HG03280 (cell line): Measurements from ENCODE around the gene MALAT1.
A peak's percentile ranks its signal among the peaks of the same experiment; 100 is the strongest.
"Not testable (repeated sequence)": the region's sequence is repeated elsewhere in the genome, so short reads cannot be mapped to it uniquely, and the experiment has no call there.

Experiments used
- ATAC-seq: cut with Tn5 transposase; IDR thresholded peaks from one replicate; pipeline ENCODE4 v1.9.1; 2021; ENCODE audit warnings: mild to moderate bottlenecking, moderate library complexity; ENCODE audit not compliant: unreplicated experiment

MALAT1 gene

GRCh38 chr11:65497141-65498041 lies 1.5 kb upstream of the MALAT1 start:
- peak; percentile 70 for ATAC-seq

DNA sequence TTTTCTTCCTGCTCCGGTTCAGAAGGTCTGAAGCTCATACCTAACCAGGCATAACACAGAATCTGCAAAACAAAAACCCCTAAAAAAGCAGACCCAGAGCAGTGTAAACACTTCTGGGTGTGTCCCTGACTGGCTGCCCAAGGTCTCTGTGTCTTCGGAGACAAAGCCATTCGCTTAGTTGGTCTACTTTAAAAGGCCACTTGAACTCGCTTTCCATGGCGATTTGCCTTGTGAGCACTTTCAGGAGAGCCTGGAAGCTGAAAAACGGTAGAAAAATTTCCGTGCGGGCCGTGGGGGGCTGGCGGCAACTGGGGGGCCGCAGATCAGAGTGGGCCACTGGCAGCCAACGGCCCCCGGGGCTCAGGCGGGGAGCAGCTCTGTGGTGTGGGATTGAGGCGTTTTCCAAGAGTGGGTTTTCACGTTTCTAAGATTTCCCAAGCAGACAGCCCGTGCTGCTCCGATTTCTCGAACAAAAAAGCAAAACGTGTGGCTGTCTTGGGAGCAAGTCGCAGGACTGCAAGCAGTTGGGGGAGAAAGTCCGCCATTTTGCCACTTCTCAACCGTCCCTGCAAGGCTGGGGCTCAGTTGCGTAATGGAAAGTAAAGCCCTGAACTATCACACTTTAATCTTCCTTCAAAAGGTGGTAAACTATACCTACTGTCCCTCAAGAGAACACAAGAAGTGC lies 661 bp upstream of the MALAT1 start:
- no peak for ATAC-seq

DNA sequence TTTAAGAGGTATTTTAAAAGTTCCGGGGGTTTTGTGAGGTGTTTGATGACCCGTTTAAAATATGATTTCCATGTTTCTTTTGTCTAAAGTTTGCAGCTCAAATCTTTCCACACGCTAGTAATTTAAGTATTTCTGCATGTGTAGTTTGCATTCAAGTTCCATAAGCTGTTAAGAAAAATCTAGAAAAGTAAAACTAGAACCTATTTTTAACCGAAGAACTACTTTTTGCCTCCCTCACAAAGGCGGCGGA lies 193 bp upstream of the MALAT1 start:
- no peak for ATAC-seq

DNA sequence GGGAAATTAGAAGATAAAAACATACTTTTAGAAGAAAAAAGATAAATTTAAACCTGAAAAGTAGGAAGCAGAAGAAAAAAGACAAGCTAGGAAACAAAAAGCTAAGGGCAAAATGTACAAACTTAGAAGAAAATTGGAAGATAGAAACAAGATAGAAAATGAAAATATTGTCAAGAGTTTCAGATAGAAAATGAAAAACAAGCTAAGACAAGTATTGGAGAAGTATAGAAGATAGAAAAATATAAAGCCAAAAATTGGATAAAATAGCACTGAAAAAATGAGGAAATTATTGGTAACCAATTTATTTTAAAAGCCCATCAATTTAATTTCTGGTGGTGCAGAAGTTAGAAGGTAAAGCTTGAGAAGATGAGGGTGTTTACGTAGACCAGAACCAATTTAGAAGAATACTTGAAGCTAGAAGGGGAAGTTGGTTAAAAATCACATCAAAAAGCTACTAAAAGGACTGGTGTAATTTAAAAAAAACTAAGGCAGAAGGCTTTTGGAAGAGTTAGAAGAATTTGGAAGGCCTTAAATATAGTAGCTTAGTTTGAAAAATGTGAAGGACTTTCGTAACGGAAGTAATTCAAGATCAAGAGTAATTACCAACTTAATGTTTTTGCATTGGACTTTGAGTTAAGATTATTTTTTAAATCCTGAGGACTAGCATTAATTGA lies 1.0 kb downstream of the MALAT1 start:
- ATAC-seq: no peak

DNA sequence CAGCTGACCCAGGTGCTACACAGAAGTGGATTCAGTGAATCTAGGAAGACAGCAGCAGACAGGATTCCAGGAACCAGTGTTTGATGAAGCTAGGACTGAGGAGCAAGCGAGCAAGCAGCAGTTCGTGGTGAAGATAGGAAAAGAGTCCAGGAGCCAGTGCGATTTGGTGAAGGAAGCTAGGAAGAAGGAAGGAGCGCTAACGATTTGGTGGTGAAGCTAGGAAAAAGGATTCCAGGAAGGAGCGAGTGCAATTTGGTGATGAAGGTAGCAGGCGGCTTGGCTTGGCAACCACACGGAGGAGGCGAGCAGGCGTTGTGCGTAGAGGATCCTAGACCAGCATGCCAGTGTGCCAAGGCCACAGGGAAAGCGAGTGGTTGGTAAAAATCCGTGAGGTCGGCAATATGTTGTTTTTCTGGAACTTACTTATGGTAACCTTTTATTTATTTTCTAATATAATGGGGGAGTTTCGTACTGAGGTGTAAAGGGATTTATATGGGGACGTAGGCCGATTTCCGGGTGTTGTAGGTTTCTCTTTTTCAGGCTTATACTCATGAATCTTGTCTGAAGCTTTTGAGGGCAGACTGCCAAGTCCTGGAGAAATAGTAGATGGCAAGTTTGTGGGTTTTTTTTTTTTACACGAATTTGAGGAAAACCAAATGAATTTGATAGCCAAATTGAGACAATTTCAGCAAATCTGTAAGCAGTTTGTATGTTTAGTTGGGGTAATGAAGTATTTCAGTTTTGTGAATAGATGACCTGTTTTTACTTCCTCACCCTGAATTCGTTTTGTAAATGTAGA lies 1.7 kb downstream of the MALAT1 start:
- no peak for ATAC-seq

- no peak for ATAC-seq
Observed at GRCh38 chr11:65501186-65501471, 2.3 kb downstream of the MALAT1 start.

DNA sequence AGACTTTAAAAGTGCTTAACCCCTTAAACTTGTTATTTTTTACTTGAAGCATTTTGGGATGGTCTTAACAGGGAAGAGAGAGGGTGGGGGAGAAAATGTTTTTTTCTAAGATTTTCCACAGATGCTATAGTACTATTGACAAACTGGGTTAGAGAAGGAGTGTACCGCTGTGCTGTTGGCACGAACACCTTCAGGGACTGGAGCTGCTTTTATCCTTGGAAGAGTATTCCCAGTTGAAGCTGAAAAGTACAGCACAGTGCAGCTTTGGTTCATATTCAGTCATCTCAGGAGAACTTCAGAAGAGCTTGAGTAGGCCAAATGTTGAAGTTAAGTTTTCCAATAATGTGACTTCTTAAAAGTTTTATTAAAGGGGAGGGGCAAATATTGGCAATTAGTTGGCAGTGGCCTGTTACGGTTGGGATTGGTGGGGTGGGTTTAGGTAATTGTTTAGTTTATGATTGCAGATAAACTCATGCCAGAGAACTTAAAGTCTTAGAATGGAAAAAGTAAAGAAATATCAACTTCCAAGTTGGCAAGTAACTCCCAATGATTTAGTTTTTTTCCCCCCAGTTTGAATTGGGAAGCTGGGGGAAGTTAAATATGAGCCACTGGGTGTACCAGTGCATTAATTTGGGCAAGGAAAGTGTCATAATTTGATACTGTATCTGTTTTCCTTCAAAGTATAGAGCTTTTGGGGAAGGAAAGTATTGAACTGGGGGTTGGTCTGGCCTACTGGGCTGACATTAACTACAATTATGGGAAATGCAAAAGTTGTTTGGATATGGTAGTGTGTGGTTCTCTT lies 2.8 kb downstream of the MALAT1 start:
- no peak for ATAC-seq

DNA sequence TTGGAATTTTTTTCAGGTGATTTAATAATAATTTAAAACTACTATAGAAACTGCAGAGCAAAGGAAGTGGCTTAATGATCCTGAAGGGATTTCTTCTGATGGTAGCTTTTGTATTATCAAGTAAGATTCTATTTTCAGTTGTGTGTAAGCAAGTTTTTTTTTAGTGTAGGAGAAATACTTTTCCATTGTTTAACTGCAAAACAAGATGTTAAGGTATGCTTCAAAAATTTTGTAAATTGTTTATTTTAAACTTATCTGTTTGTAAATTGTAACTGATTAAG lies 3.4 kb downstream of the MALAT1 start:
- no peak for ATAC-seq

GRCh38 chr11:65502555-65503367 lies 3.9 kb downstream of the MALAT1 start:
- no peak for ATAC-seq

DNA sequence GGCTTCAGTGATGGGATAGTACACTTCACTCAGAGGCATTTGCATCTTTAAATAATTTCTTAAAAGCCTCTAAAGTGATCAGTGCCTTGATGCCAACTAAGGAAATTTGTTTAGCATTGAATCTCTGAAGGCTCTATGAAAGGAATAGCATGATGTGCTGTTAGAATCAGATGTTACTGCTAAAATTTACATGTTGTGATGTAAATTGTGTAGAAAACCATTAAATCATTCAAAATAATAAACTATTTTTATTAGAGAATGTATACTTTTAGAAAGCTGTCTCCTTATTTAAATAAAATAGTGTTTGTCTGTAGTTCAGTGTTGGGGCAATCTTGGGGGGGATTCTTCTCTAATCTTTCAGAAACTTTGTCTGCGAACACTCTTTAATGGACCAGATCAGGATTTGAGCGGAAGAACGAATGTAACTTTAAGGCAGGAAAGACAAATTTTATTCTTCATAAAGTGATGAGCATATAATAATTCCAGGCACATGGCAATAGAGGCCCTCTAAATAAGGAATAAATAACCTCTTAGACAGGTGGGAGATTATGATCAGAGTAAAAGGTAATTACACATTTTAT lies 4.6 kb downstream of the MALAT1 start:
- no peak for ATAC-seq

GRCh38 chr11:65503949-65504673 lies 5.3 kb downstream of the MALAT1 start:
- no peak for ATAC-seq

GRCh38 chr11:65504674-65505465 lies 6.0 kb downstream of the MALAT1 start:
- no peak for ATAC-seq

GRCh38 chr11:65505466-65506289 lies 6.8 kb downstream of the MALAT1 start:
- ATAC-seq: no peak

- ATAC-seq: no peak
Observed at GRCh38 chr11:65506290-65506771, 7.5 kb downstream of the MALAT1 start.

DNA sequence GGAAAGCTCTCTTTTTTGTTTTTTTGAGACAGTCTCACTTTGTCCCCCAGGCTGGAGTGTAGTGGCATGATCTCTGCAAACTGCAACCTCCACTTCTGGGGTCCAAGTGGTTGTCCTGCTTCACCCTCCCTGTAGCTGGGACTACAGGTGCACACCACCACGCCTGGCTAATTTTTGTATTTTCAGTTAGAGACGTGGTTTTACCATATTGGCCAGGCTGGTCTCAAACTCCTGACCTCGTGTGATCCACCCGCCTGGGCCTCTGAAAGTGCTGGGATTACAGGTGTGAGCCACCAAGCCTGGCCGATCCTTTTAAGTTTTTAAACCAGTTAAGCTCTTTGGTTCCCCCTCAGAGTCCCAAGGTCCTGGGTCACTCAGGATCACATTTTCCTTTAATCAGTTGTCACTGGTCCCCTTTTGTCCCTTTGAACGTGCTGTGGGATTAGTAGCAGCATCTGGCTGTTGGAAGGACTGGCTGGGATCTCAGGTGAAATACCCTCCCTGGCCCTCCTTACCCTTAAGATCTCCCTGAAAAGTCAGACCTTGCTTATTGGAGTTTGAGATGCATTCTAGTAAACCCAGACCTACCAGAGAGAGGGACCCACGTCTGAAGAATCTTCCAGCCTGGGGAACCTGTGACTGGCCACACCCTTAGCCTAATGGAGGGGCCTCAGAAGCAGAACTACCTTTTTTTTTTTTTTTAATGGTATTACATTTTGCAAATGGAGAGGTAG lies 8.1 kb downstream of the MALAT1 start:
- ATAC-seq: peak; percentile 31

DNA sequence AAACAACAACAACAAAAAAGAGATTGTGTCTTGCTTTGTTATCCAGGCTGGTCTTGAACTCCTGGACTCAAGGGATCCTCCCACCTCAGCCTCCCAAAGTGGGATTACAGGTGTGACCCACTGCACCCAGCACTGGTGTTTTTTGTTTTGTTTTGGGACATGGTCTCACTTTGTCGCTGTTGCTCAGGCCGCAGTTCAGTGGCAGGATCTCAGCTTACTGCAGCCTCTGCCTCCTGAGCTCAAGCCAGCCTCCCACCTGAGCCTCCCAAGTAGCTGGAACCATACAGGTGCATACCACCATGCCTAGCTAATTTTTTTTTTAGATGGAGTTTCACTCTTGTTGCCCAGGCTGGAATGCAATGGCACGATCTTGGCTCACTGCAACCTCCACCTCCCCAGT lies 13.5 kb downstream of the MALAT1 start:
- not testable (repeated sequence) for ATAC-seq
